ENCODE data around the gene RAD51B.

The RAD51B gene

DNA sequence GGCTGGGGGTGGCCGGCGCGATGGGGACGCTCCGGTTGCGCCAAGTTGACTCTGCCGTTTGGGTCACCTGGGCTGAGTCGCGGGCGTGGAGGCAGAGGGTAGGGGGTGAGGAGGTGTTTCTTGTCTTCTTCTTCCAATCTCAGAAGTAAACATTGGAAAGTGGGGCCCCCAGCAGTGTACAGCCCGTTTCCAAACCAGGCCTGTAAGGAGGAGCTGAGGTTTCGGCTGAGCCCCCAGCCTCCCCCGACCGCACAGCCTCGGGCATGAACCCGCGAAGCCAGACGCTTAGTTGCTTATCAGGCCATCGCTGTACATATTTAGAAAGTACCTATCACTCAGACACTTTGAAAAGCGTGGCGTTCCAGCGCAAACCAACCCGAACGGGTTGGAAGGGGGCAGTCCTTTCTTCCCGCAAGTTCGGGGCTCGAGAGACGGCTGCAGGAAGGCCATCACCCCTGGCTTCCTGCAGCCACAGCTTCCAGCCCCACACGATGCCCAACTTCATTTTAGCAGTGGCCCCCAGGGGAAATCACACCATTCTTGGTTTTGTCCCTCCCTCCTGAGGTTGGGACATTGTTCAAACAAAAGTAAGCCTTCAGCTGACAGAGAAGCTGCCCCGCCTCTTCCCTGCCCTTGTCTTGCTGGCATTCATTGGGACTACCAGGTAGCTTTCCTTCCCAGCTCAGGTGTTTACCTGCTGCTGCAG lies 809.2 kb downstream of the RAD51B start:
- H3K4me3 ChIP-seq (ENCODE audit: low read length) = no peak overlapping the region; the same call in 1 of the 2 replicates
- no peak for TF ChIP-seq ZNF274 (IDR thresholded peaks at IDR 0.05; ENCODE audit: low read depth, low read length)

DNA sequence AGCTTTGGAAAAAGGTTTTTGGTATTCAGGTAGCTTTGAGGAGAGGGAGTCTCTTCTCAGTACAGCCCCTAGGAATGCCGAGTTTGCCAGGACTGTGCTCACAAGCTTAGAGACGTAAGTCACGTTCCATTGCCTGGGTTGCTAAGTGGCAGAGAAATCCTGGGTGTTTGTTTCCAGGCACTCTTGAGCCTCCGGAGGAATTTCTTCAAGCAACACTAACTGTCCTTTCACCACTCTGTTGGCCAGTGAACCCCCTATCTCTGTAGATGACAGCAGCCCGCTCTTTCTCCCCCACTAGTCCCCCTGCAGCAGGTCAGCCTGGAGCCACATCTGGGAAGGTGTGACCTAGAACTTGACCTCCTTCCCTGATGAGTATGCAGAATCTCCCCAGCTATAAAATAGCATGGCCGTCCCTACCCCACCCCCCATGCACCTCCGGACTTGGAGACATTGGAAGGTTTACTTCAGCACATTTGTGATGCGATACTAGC lies 810.5 kb downstream of the RAD51B start:
- no peak for TF ChIP-seq ZNF274 (IDR thresholded peaks at IDR 0.05; ENCODE audit: low read depth, low read length)
- no peak overlapping the region for H3K4me3 ChIP-seq (ENCODE audit: low read length)

- H3K4me3 ChIP-seq (ENCODE audit: low read length) = no peak overlapping the region
- TF ChIP-seq ZNF274 (IDR thresholded peaks at IDR 0.05; ENCODE audit: low read depth, low read length) = no peak
Measured at GRCh38 chr14:68630611-68631393, 811.2 kb downstream of the RAD51B start.

- no peak overlapping the region for H3K4me3 ChIP-seq (ENCODE audit: low read length)
- no peak for TF ChIP-seq ZNF274 (IDR thresholded peaks at IDR 0.05; ENCODE audit: low read depth, low read length)
Measured at GRCh38 chr14:68631394-68632053, 811.9 kb downstream of the RAD51B start.

GRCh38 chr14:68632054-68632895 lies 812.7 kb downstream of the RAD51B start:
- H3K4me3 ChIP-seq (ENCODE audit: low read length) = no peak overlapping the region
- no peak for TF ChIP-seq ZNF274 (IDR thresholded peaks at IDR 0.05; ENCODE audit: low read depth, low read length)

GRCh38 chr14:68633131-68633991 lies 813.8 kb downstream of the RAD51B start:
- H3K4me3 ChIP-seq (ENCODE audit: low read length) = no peak overlapping the region
- no peak for TF ChIP-seq ZNF274 (IDR thresholded peaks at IDR 0.05; ENCODE audit: low read depth, low read length)

DNA sequence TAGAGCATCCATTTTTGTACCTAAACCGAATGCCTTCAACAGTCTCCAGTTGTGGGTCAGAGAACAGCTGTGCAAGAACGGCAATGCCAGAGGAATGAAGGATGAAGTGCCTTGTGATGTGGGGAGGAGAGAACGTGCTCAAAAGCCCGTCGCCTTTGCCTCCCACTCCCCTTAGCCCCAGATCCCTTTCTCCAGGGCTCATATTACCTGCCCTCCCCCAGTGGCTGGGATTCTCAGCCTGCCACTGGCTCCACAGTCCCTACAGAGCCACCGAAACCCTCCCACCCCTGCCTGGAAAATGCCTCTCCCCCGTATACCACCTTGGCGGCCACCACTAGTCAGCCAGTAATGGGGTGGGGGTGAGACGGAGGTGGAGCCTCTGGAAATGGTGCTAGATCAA lies 814.8 kb downstream of the RAD51B start:
- TF ChIP-seq ZNF274 (IDR thresholded peaks at IDR 0.05; ENCODE audit: low read depth, low read length) = no peak
- H3K4me3 ChIP-seq (ENCODE audit: low read length) = no peak overlapping the region

GRCh38 chr14:68634874-68635595 lies 815.5 kb downstream of the RAD51B start:
- no peak for TF ChIP-seq ZNF274 (IDR thresholded peaks at IDR 0.05; ENCODE audit: low read depth, low read length)
- H3K4me3 ChIP-seq (ENCODE audit: low read length) = no peak overlapping the region

GRCh38 chr14:68636597-68636996 lies 817.0 kb downstream of the RAD51B start:
- no peak overlapping the region for H3K4me3 ChIP-seq (ENCODE audit: low read length)
- TF ChIP-seq ZNF274 (IDR thresholded peaks at IDR 0.05; ENCODE audit: low read depth, low read length) = no peak

GRCh38 chr14:68637106-68638021 lies 817.8 kb downstream of the RAD51B start:
- no peak for TF ChIP-seq ZNF274 (IDR thresholded peaks at IDR 0.05; ENCODE audit: low read depth, low read length)

More at GRCh38 chr14:68637106-68638021, 817.8 kb downstream of the RAD51B start:
- no peak overlapping the region for H3K4me3 ChIP-seq (ENCODE audit: low read length)
